ENCODE measurements around the gene CDKN1B.

DNA sequence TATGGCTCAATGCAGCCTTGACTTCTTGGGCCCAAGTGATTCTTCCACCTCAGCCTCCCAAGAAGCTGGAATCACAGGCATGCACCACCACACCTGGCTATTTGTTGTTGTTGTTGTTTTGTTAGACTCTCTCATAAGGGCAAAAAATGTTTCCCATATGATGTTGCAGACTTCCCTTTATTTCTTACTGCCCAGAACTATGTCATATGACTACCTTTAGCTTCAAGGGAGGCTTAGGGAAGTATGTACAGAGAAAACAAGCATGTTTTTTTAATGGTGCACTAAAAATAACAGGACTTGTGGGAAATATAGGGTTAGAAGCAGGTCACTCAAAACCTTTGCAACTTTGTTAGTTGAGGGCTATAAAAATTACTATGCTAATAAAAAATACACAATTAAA lies 16.9 kb upstream of the CDKN1B start:
- TF ChIP-seq, protein P1, sequence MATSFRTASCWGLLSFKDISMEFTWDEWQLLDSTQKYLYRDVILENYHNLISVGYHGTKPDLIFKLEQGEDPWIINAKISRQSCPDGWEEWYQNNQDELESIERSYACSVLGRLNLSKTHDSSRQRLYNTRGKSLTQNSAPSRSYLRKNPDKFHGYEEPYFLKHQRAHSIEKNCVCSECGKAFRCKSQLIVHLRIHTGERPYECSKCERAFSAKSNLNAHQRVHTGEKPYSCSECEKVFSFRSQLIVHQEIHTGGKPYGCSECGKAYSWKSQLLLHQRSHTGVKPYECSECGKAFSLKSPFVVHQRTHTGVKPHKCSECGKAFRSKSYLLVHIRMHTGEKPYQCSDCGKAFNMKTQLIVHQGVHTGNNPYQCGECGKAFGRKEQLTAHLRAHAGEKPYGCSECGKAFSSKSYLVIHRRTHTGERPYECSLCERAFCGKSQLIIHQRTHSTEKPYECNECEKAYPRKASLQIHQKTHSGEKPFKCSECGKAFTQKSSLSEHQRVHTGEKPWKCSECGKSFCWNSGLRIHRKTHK (tag by site-specific recombination; IDR thresholded peaks at IDR 0.05): no peak
- TF ChIP-seq, protein P2, sequence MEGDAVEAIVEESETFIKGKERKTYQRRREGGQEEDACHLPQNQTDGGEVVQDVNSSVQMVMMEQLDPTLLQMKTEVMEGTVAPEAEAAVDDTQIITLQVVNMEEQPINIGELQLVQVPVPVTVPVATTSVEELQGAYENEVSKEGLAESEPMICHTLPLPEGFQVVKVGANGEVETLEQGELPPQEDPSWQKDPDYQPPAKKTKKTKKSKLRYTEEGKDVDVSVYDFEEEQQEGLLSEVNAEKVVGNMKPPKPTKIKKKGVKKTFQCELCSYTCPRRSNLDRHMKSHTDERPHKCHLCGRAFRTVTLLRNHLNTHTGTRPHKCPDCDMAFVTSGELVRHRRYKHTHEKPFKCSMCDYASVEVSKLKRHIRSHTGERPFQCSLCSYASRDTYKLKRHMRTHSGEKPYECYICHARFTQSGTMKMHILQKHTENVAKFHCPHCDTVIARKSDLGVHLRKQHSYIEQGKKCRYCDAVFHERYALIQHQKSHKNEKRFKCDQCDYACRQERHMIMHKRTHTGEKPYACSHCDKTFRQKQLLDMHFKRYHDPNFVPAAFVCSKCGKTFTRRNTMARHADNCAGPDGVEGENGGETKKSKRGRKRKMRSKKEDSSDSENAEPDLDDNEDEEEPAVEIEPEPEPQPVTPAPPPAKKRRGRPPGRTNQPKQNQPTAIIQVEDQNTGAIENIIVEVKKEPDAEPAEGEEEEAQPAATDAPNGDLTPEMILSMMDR (tag by site-specific recombination; IDR thresholded peaks at IDR 0.05): no peak
- TF ChIP-seq BCL11A (tag by site-specific recombination; IDR thresholded peaks at IDR 0.05; ENCODE audit: low read depth) (no peak), ZNF48 (tag by site-specific recombination; IDR thresholded peaks at IDR 0.05) (no peak), ZNF114 (tag by site-specific recombination; IDR thresholded peaks at IDR 0.05) (no peak), ZNF350 (tag by site-specific recombination; IDR thresholded peaks at IDR 0.05) (no peak), ZNF843 (tag by site-specific recombination; IDR thresholded peaks at IDR 0.05) (no peak), TRIM28 (IDR thresholded peaks at IDR 0.05; ENCODE audit: borderline replicate concordance, low read length) (no peak)

All from HEK293 (cell line).